Right atrium auricular region (tissue), 2 donors: ENCODE data around the gene TMEM203. TPM values are rescaled to one million over a fixed set of nuclear protein-coding genes. Genes with fewer than 3 reads are reported as not detected.

ENCODE experiments used
- DNase-seq: peaks from one replicate; pipeline ENCODE4 v3.0.0-alpha.2; 2019; ENCODE audit warnings: low spot score
- H3K27ac ChIP-seq, 2 donors: fragments of 200-600 bp; sonication (generic); 1 replicate in 1 of 2; 2 replicates in 1 of 2; pipeline ENCODE4 v1.5.1; 2016 to 2019
- H3K27me3 ChIP-seq, 2 donors: fragments of 200-600 bp; sonication (generic); one replicate each; pipeline versions ENCODE4 v1.5.1 to v1.6.0; 2017 to 2019
- H3K36me3 ChIP-seq: fragments of 200-600 bp; sonication (generic); one replicate; pipeline ENCODE4 v1.5.1; 2016
- H3K4me1 ChIP-seq, 2 donors: fragments of 200-600 bp; sonication (generic); one replicate each; pipeline versions ENCODE4 v1.5.1 to v1.6.0; 2017 to 2019
- H3K4me3 ChIP-seq, 2 donors: fragments of 200-600 bp; sonication (generic); 1 replicate in 1 of 2; 2 replicates in 1 of 2; pipeline ENCODE4 v1.5.1; 2017 to 2019; ENCODE audit warnings: mild to moderate bottlenecking in 1 of 2, moderate library complexity in 1 of 2
- H3K9me3 ChIP-seq, 2 donors: fragments of 200-600 bp; sonication (generic); one replicate each; pipeline ENCODE4 v1.5.1; 2019
- total RNA-seq, 2 donors: library from RNA; depleted of rRNA; stranded (reverse); fragments of >200 nt; gene quantifications; one replicate each; pipeline ENCODE4 v1.1.0, GENCODE V29; 2016
- TF ChIP-seq, protein P1 (sequence below), 2 donors: fragments of 200-600 bp; sonication (generic); IDR thresholded peaks; one replicate each; pipeline ENCODE4 v1.5.1; 2019; ENCODE audit warnings: antibody characterized with exemption in 2 of 2

The TMEM203 gene
- total RNA-seq, 2 donors from 2014 or later: 31.4 to 33.9 TPM

DNA sequence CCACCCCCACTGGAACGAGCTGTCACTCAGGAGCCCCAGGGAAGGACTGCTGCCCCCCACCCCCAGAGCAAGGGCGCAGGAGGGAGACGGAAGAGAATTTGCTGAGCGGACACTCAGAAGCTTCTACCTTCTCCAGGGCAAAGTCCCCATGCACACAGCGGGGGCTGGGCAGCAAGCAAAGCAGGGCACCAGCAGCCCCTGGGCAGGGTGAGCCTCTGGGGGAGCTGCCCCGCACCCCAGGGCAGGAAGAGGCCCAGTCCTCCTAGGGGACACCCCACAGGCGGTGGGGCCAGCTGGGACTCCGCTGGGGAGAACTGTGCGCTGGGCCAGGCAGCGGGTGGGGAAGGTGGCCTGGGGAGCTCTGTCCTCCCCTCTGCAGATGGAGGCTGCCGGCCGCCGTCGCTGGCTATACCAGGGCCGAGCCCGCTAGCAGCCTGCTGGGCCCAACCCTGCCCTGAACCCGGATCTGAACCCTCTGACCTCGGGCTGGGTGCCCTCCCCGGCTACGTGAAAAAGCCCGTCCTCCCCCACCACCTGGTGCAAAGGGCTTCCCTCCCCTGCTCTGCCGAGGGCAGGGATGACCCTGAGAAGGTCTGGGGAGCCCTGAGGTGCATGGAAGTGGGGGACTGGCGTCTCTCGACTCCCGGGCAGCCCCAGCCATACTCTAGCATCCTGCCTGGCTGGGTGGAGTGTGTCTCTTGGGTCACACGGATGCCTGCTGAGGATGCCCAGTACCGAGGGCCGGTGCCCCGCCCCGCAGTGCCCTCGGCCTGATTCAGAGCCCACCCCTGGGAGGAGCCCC lies 24.7 kb upstream of the TMEM203 start:
- Histone ChIP-seq H3K4me3 (no peak overlapping the region), H3K27me3 (peaks cover 3 to 9% of the 10 kb centered on the region in 2 donors), H3K36me3 (no peaks in the 10 kb centered on the region)

DNA sequence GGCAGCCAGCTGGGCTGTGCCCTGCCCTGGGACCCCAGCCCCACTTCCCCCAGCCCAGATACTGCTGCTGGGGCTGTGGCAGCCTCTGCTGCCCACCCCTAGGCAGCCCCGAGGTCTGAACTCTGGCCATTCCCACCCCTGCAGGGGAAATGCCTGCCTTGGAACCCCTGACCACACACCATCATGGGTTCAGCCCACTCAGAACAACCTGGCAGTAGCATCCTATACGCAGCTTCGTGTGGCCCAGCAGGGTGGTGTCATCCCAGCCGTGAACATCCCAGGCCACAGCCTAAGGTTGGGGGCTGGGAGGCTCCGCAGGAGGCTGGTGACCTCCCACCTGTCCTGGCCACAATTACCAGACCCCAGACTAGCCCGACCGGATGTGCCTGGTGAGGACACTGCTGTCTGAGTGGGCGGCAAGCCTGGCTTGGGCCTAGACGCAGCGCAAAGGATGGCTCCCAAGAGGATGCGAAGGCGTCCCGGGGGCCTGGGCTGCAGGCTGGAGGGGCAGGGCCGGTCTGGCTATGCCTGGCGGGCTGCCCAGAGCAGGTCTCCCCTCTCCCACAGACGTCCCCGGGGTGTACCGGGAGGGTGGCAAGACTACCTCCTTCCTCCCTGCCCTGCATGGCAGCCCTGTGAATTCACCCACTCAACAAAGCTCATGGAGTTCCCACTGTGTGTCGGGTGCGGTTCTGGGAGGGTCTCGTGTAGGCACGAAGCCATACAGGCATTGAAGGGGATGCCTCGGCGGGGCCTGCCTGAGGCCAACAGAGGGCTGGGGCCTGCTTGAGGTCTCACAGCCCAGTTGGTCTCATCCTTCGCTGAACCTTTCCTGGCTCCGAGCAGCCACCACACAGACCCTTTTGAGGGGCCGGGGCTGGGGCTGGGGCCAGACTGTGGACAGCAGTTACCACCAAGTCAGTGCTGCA lies 23.8 kb upstream of the TMEM203 start:
- peaks cover 3 to 9% of the 10 kb centered on the region in 2 donors for H3K27me3 ChIP-seq
- no peaks in the 10 kb centered on the region for H3K36me3 ChIP-seq
- H3K9me3 ChIP-seq: no peaks in the 10 kb centered on the region
- TF ChIP-seq, protein P1, sequence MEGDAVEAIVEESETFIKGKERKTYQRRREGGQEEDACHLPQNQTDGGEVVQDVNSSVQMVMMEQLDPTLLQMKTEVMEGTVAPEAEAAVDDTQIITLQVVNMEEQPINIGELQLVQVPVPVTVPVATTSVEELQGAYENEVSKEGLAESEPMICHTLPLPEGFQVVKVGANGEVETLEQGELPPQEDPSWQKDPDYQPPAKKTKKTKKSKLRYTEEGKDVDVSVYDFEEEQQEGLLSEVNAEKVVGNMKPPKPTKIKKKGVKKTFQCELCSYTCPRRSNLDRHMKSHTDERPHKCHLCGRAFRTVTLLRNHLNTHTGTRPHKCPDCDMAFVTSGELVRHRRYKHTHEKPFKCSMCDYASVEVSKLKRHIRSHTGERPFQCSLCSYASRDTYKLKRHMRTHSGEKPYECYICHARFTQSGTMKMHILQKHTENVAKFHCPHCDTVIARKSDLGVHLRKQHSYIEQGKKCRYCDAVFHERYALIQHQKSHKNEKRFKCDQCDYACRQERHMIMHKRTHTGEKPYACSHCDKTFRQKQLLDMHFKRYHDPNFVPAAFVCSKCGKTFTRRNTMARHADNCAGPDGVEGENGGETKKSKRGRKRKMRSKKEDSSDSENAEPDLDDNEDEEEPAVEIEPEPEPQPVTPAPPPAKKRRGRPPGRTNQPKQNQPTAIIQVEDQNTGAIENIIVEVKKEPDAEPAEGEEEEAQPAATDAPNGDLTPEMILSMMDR (IDR thresholded peaks at IDR 0.05): no peak
- H3K4me1 ChIP-seq: peaks cover 0 to 12% of the 10 kb centered on the region in 2 donors
- H3K4me3 ChIP-seq: no peak overlapping the region
- DNase-seq: no peak
- H3K27ac ChIP-seq: no peak overlapping the region

More for the DNA sequence above, 24.7 kb upstream of the TMEM203 start:
- TF ChIP-seq, protein P1 (IDR thresholded peaks at IDR 0.05): no peak
- no peak for DNase-seq
- H3K27ac ChIP-seq: no peak overlapping the region
- H3K4me1 ChIP-seq: peaks cover 0 to 11% of the 10 kb centered on the region in 2 donors
- H3K9me3 ChIP-seq: no peaks in the 10 kb centered on the region

GRCh38 chr9:137228506-137228967 lies 23.1 kb upstream of the TMEM203 start:
- Histone ChIP-seq H3K36me3 (no peaks in the 10 kb centered on the region), H3K27me3 (peaks cover 3 to 9% of the 10 kb centered on the region in 2 donors), H3K9me3 (no peaks in the 10 kb centered on the region), H3K4me1 (peaks cover 0 to 17% of the 10 kb centered on the region in 2 donors), H3K27ac (no peak overlapping the region), H3K4me3 (no peak overlapping the region)
- TF ChIP-seq, protein P1 (IDR thresholded peaks at IDR 0.05): no peak
- DNase-seq: no peak

GRCh38 chr9:137227853-137228505 lies 22.5 kb upstream of the TMEM203 start:
- TF ChIP-seq, protein P1 (IDR thresholded peaks at IDR 0.05): no peak
- H3K4me1 ChIP-seq: peaks cover 0 to 20% of the 10 kb centered on the region in 2 donors
- DNase-seq: no peak
- no peak overlapping the region for H3K4me3 ChIP-seq
- H3K36me3 ChIP-seq: no peaks in the 10 kb centered on the region
- peaks cover 3 to 9% of the 10 kb centered on the region in 2 donors for H3K27me3 ChIP-seq
- no peaks in the 10 kb centered on the region for H3K9me3 ChIP-seq
- no peak overlapping the region for H3K27ac ChIP-seq

GRCh38 chr9:137227054-137227852 lies 21.8 kb upstream of the TMEM203 start, which contains the start of gene RNF224:
RNF224 (plus strand) TSS chr9:137227502; CDS start chr9:137228336, 834 bp downstream.
- peaks cover 0 to 27% of the 10 kb centered on the region in 2 donors for H3K4me1 ChIP-seq
- no peaks in the 10 kb centered on the region for H3K9me3 ChIP-seq
- H3K27ac ChIP-seq: no peak within 1 kb of the TSS
- H3K36me3 ChIP-seq: no peaks in the 10 kb centered on the region
- TF ChIP-seq, protein P1 (IDR thresholded peaks at IDR 0.05): peak; percentile 80 to 91
- no peak within 1 kb of the TSS for H3K4me3 ChIP-seq
- H3K27me3 ChIP-seq: peaks cover 3 to 9% of the 10 kb centered on the region in 2 donors
- no peak for DNase-seq
